Esophagus mucosa (tissue), 1 donor: Measurements from ENCODE around the gene CYP2C8. TPM values are rescaled to one million over a fixed set of nuclear protein-coding genes. Genes with fewer than 3 reads are reported as not detected.

Source experiments
- total RNA-seq: library from RNA; stranded (reverse); gene quantifications from one replicate; pipeline ENCODE4 v1.2.4, GENCODE V29; 2023
- donor health status: DM: yes; HTN: yes; CAD: no.

CYP2C8 gene
- total RNA-seq, 1 donor from 2014 or later, result 0.20 TPM

Other genes starting within 250 kb of the CYP2C8 start
- 1.1 TPM for gene CYP2C9, start 130.8 kb downstream of the CYP2C8 start, total RNA-seq
- not detected for gene ACSM6, start 124.7 kb upstream of the CYP2C8 start, total RNA-seq
- gene PDLIM1, start 221.5 kb upstream of the CYP2C8 start, total RNA-seq, result 144 TPM